ENCODE results near the gene USP28. TPM values are rescaled to one million over a fixed set of nuclear protein-coding genes. Genes with fewer than 3 reads are reported as not detected.
"Not testable (repeated sequence)": the region's sequence is repeated elsewhere in the genome, so short reads cannot be mapped to it uniquely, and the experiment has no call there.

USP28 gene
- total RNA-seq, 4 donors from 2014 or later, result 13.4 to 19.6 (median 14.1) TPM

DNA sequence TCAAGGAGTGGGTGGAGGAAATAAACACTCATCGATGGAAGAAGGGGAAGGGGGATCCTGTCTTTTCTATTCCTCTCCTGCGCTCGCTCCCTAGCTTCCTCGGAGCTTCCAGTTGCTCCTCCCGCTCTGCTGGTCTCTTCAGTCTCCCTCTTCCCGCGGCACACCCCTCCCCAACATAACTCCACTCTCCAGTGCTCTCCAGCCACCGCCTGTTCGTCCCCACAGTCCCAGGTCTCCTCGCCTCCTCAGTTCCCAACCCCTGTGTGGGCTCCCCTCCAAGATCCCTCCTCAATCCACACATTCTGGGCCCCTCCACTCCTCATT, 102.3 kb downstream of the USP28 start:
- Histone ChIP-seq H3K36me3 (peaks cover 6% of the 10 kb centered on the region), H3K4me3 (peak overlapping the region; percentile 88), H3K4me1 (peaks cover 24% of the 10 kb centered on the region), H3K27me3 (no peaks in the 10 kb centered on the region), H3K9me3 (no peaks in the 10 kb centered on the region), H3K27ac (peak overlapping the region; percentile 79)
- TF ChIP-seq POLR2A (IDR thresholded peaks at IDR 0.05), result no peak
- TF ChIP-seq POLR2AphosphoS5 (IDR thresholded peaks at IDR 0.05), result no peak
- TF ChIP-seq, protein P1, sequence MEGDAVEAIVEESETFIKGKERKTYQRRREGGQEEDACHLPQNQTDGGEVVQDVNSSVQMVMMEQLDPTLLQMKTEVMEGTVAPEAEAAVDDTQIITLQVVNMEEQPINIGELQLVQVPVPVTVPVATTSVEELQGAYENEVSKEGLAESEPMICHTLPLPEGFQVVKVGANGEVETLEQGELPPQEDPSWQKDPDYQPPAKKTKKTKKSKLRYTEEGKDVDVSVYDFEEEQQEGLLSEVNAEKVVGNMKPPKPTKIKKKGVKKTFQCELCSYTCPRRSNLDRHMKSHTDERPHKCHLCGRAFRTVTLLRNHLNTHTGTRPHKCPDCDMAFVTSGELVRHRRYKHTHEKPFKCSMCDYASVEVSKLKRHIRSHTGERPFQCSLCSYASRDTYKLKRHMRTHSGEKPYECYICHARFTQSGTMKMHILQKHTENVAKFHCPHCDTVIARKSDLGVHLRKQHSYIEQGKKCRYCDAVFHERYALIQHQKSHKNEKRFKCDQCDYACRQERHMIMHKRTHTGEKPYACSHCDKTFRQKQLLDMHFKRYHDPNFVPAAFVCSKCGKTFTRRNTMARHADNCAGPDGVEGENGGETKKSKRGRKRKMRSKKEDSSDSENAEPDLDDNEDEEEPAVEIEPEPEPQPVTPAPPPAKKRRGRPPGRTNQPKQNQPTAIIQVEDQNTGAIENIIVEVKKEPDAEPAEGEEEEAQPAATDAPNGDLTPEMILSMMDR (IDR thresholded peaks at IDR 0.05), result no peak
- TF ChIP-seq EP300 (IDR thresholded peaks at IDR 0.05), result no peak
- no peak for DNase-seq (ENCODE audit: low spot score in 2 of 2)
- 0% methylated on average over 10 of the region's 10 CpGs for WGBS

DNA sequence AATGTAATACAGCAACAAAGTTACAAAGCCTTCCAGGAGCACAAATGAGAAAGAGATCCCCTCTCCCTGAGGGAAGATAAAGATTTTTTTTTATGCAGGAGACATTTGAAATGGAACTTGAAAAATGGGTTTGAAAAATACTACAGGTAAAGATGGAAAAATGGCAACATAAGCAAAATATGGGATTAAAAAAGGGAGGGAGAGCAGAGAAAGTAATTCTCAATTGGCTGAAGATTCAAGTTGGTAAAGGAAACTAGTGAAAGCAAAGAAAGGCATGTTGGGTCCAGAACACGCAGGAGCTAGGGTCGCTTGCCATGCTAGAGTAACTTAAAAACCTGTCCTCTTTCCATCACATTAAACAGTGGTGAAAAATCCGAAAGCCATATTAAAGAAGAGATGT, 103.4 kb downstream of the USP28 start:
- peaks cover 17% of the 10 kb centered on the region for H3K4me1 ChIP-seq
- H3K27ac ChIP-seq, result no peak overlapping the region
- H3K4me3 ChIP-seq, result peak overlapping the region; percentile 88
- H3K27me3 ChIP-seq, result no peaks in the 10 kb centered on the region
- no peak for TF ChIP-seq POLR2A (IDR thresholded peaks at IDR 0.05)
- TF ChIP-seq POLR2AphosphoS5 (IDR thresholded peaks at IDR 0.05), result no peak
- no peaks in the 10 kb centered on the region for H3K9me3 ChIP-seq
- 96% methylated on average over 3 of the region's 3 CpGs for WGBS
- peaks cover 6% of the 10 kb centered on the region for H3K36me3 ChIP-seq
- no peak for DNase-seq (ENCODE audit: low spot score in 2 of 2)

DNA sequence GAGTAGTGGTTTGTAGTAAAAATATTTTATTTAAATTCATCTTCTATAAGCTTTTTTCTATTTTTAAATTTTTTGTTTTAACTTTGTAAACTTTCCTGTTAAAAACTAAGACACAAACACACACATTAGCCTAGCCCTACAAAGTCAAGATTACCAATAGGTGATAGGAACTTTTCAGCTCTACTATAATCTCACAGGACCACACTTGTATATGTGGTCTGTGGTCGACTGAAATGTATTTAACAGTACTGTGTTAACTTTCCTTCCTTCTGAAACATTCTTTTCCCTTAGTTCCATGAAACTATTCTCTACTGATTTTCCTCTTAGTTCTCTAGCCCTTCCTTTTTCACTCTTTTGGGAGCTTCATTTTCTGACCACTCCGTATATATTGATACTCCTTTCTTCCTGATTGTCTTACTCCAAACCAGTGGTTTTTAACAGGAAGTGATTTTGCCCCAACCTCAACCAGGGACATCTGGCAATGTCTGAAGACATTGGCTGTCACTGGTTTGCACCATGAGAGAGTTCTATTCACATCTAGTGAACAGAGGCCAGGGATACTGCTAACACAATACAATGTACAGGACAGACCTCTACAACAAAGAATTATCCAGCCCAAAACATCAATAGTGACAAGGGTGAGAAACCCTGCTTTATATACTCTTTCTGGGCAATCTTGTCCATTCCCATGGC, 110.7 kb downstream of the USP28 start:
- no peaks in the 10 kb centered on the region for H3K4me1 ChIP-seq
- peaks cover 31% of the 10 kb centered on the region for H3K36me3 ChIP-seq
- WGBS, result 81% methylated on average over 2 of the region's 2 CpGs
- no peak for DNase-seq (ENCODE audit: low spot score in 2 of 2)
- TF ChIP-seq POLR2A (IDR thresholded peaks at IDR 0.05), result no peak
- TF ChIP-seq, protein P1 (IDR thresholded peaks at IDR 0.05), result no peak
- TF ChIP-seq POLR2AphosphoS5 (IDR thresholded peaks at IDR 0.05), result no peak
- TF ChIP-seq EP300 (IDR thresholded peaks at IDR 0.05), result no peak
- no peaks in the 10 kb centered on the region for H3K27me3 ChIP-seq
- H3K27ac ChIP-seq, result no peak overlapping the region
- H3K4me3 ChIP-seq, result no peak overlapping the region
- no peaks in the 10 kb centered on the region for H3K9me3 ChIP-seq

DNA sequence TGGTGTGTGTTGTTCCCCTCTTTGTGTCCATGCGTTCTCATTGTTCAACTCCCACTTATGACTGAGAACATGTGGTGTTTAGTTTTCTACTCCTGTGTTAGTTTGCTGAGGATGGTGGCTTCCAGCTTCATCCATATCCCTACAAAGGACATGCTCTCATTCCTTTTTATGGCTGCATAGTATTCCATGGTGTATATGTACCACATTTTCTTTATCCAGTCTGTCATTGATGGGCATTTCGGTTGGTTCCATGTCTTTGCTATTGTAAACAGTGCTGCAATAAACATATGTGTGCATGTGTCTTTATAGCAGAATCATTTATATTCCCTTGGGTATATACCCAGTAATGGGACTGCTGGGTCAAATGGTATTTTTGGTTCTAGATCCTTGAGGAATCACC, 112.3 kb downstream of the USP28 start:
- not testable (repeated sequence) for H3K27me3 ChIP-seq; H3K9me3 ChIP-seq; H3K27ac ChIP-seq; DNase-seq (ENCODE audit: low spot score in 2 of 2); H3K4me3 ChIP-seq; H3K4me1 ChIP-seq
- peaks cover 42% of the 10 kb centered on the region for H3K36me3 ChIP-seq
- WGBS, result 98% methylated on average over 2 of the region's 2 CpGs

DNA sequence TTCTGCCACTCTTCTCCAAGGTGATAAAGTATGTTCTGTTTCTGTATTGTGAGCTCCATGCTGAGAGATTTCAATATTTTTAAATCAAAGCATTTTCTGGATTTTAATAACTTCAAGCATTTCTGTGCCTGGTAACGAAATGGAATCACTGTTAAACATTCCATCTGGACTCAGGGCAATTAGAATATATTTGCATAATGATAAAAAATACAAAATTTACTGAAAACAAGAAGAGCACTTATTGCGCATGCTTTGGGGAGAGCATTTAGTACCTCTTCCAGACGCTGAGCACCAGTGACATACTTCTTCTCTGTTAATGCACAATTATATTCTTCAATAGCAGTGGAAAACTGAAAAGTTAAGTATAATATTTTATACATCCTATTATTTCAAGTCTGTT, 115.1 kb downstream of the USP28 start:
- no peak overlapping the region for H3K4me3 ChIP-seq
- H3K36me3 ChIP-seq, result peaks cover 59% of the 10 kb centered on the region
- no peaks in the 10 kb centered on the region for H3K9me3 ChIP-seq
- no peaks in the 10 kb centered on the region for H3K27me3 ChIP-seq
- H3K27ac ChIP-seq, result no peak overlapping the region
- TF ChIP-seq EP300 (IDR thresholded peaks at IDR 0.05), result no peak
- no peak for TF ChIP-seq POLR2AphosphoS5 (IDR thresholded peaks at IDR 0.05)
- TF ChIP-seq, protein P1 (IDR thresholded peaks at IDR 0.05), result no peak
- no peak for TF ChIP-seq POLR2A (IDR thresholded peaks at IDR 0.05)
- 92% methylated on average over 3 of the region's 3 CpGs for whole genome bisulfite sequencing
- no peaks in the 10 kb centered on the region for H3K4me1 ChIP-seq
- no peak for DNase-seq (ENCODE audit: low spot score in 2 of 2)

DNA sequence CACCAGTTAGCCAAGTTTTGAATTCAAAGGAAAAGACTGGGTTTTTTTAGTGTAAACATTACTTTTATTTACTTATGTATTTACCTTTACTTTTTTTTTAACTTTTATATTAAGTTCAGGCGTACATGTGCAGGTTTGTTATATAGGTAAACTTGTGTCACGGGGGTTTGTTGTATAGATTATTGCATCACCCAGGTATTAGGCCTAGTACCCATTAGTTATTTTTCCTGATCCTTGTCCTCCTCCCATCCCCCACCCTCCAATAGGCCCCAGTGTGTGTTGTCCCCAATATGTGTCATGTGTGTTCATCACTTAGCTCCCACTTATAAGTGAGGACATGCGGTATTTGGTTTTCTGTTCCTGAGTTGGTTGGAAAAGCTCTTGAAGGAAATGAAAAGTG, 122.4 kb downstream of the USP28 start:
- no peak overlapping the region for H3K27ac ChIP-seq
- H3K36me3 ChIP-seq, result peaks cover 55% of the 10 kb centered on the region
- no peak overlapping the region for H3K4me3 ChIP-seq
- H3K4me1 ChIP-seq, result no peaks in the 10 kb centered on the region
- H3K9me3 ChIP-seq, result no peaks in the 10 kb centered on the region
- 100% methylated on average over 3 of the region's 3 CpGs for WGBS
- H3K27me3 ChIP-seq, result no peaks in the 10 kb centered on the region
- DNase-seq (ENCODE audit: low spot score in 2 of 2), result no peak
- TF ChIP-seq POLR2AphosphoS5 (IDR thresholded peaks at IDR 0.05), result no peak
- no peak for TF ChIP-seq EP300 (IDR thresholded peaks at IDR 0.05)
- TF ChIP-seq POLR2A (IDR thresholded peaks at IDR 0.05), result no peak
- TF ChIP-seq, protein P1 (IDR thresholded peaks at IDR 0.05), result no peak

Other genes with a start within 250 kb of the USP28 start
- 1 to 10 TPM; 1.2 to 4.9 (median 1.8) TPM for gene TMPRSS5, start 169.3 kb downstream of the USP28 start, total RNA-seq
- 10 to 100 TPM; 15.0 to 22.7 (median 20.8) TPM for gene ZW10, start 101.9 kb downstream of the USP28 start, total RNA-seq
- under 1 TPM in 1 of 4 donors, not detected in 3; 0.86 TPM for gene CLDN25, start 95.8 kb downstream of the USP28 start, total RNA-seq
- gene HTR3B, start 29.2 kb upstream of the USP28 start, total RNA-seq, result not detected
- under 1 TPM in 2 of 4 donors, not detected in 2; 0.68 TPM for gene HTR3A, start 99.5 kb upstream of the USP28 start, total RNA-seq
- gene ZBTB16, start 184.1 kb upstream of the USP28 start, total RNA-seq, result 100 to 1,000 TPM; 142 to 474 (median 232) TPM